ENCODE measurements around the gene GNAT3. TPM values are rescaled to one million over a fixed set of nuclear protein-coding genes. Genes with fewer than 3 reads are reported as not detected.

Gene GNAT3
- total and polyA plus RNA-seq, 4 donors = 1.3 TPM; not detected in 3

DNA sequence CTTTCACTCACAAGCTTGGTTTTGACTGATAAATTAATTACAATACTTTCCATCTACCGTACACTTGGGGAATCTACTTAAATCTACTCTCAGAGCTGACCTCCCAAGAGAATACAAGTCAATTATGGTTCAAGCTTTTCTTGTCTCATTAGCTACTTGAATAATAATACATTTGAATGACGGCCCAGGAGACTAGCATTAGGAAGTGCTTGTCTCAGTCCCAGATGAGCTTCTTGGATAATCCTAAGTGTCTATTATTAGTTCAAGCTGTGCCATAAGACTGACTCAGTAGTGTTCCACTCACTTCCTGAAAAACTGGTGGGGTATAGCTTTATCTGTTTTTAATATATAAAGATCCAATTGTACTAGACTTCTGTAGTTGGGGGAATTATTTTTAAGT is 100.2 kb downstream of the GNAT3 start:
- Histone ChIP-seq H3K27ac (ENCODE audit: low read depth in 1 of 2, low read length in 2 of 2) (no peak overlapping the region), H3K36me3 (ENCODE audit: control insufficient read depth in 1 of 2, insufficient read depth in 2 of 2, low read length in 1 of 2) (no peaks in the 10 kb centered on the region), H3K27me3 (ENCODE audit: control insufficient read depth in 1 of 2, insufficient read depth in 2 of 2, low read length in 1 of 2) (no peaks in the 10 kb centered on the region), H3K4me1 (ENCODE audit: control insufficient read depth in 1 of 2, insufficient read depth in 2 of 2, low read length in 2 of 2) (no peaks in the 10 kb centered on the region), H3K9me3 (ENCODE audit: control insufficient read depth, low read length) (peaks cover 2% of the 10 kb centered on the region), H3K4me3 (ENCODE audit: low read length in 2 of 2) (no peak overlapping the region)
- DNase-seq (no peak), ATAC-seq (ENCODE audit: low FRiP score) (no peak)
- WGBS, 2 donors = 69 to 75% methylated on average over 2 of the region's 2 CpGs
- intact Hi-C loops (cut with DNase I) = no loop called here

DNA sequence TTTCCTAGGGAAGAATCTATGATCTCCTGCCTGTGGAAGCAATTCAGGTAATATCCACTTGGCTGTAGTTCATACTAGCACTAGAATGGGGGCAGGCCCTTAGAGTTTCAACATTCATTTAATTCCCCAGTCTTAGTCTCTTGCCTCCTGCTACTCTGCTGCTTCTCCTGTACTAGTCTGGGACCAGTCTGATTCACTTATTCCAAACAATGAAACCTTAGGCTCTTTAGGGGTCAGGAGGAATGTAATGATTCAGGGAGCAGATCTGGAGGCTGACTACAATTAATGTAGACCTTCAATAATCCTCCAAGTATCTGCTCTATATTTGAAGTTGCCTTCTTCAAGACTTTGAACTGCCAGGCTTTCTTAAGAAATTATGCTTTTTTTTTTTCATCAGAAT is 101.8 kb downstream of the GNAT3 start:
- H3K9me3 ChIP-seq (ENCODE audit: control insufficient read depth, low read length) = peaks cover 2% of the 10 kb centered on the region
- ATAC-seq (ENCODE audit: low FRiP score) (no peak), DNase-seq (no peak)
- no peak overlapping the region for H3K27ac ChIP-seq (ENCODE audit: low read depth in 1 of 2, low read length in 2 of 2)
- intact Hi-C loops (cut with DNase I) = no loop called here
- no peaks in the 10 kb centered on the region for H3K4me1 ChIP-seq (ENCODE audit: control insufficient read depth in 1 of 2, insufficient read depth in 2 of 2, low read length in 2 of 2)
- H3K36me3 ChIP-seq (ENCODE audit: control insufficient read depth in 1 of 2, insufficient read depth in 2 of 2, low read length in 1 of 2) = no peaks in the 10 kb centered on the region
- H3K4me3 ChIP-seq (ENCODE audit: low read length in 2 of 2) = no peak overlapping the region
- no peaks in the 10 kb centered on the region for H3K27me3 ChIP-seq (ENCODE audit: control insufficient read depth in 1 of 2, insufficient read depth in 2 of 2, low read length in 1 of 2)

Other genes starting within 250 kb of the GNAT3 start
- 100 to 1,000 TPM; 114 to 138 TPM for gene CD36, start 126.6 kb upstream of the GNAT3 start, total RNA-seq
- 10 to 100 TPM in 1 of 2 donors, 1 to 10 TPM in 1; 4.4 to 12.8 TPM for gene CD36, start 126.6 kb upstream of the GNAT3 start, polyA plus RNA-seq

All from aorta (tissue), 5 donors.